HAP-1 (cell line): Measurements from ENCODE around the gene H1-8.

Experiments
- DNase-seq, 2 experiments: peaks; one replicate each; pipeline ENCODE4 v3.0.0-alpha.2; 2016 to 2020; ENCODE audit warnings: low spot score in 2 of 2
- H3K27me3 ChIP-seq: fragments of 250-450 bp; sonication (Bioruptor Pico); 2 replicates; pipeline ENCODE4 v1.5.1; 2020; ENCODE audit warnings: low read depth, mild to moderate bottlenecking, moderate library complexity
- H3K36me3 ChIP-seq: fragments of 250-450 bp; sonication (Bioruptor Pico); replicated peaks from 2 replicates; pipeline ENCODE4 v1.5.1; 2020; ENCODE audit warnings: mild to moderate bottlenecking
- H3K4me1 ChIP-seq: fragments of 250-450 bp; sonication (Bioruptor Pico); 2 replicates; pipeline ENCODE4 v1.5.1; 2020; ENCODE audit warnings: mild to moderate bottlenecking
- H3K4me3 ChIP-seq: fragments of 250-450 bp; sonication (Bioruptor Pico); 2 replicates; pipeline ENCODE4 v1.5.1; 2020; ENCODE audit warnings: mild to moderate bottlenecking, moderate library complexity
- H3K9me3 ChIP-seq: fragments of 250-450 bp; sonication (Bioruptor Pico); 2 replicates; pipeline ENCODE4 v1.5.1; 2020; ENCODE audit warnings: mild to moderate bottlenecking, moderate library complexity
- in situ Hi-C: fragments of 300-500 bp; cut with MboI; formaldehyde crosslinking; loops from 3 replicates; pipeline ENCODE4 v1.14.3; 2020; ENCODE audit warnings: low sequenced_read_pairs, inconsistent platforms, mixed read lengths

Gene H1-8

GRCh38 chr3:129519449-129519848 is 23.5 kb upstream of the H1-8 start:
- Histone ChIP-seq H3K9me3 (no peaks in the 10 kb centered on the region), H3K4me3 (no peak overlapping the region), H3K4me1 (no peaks in the 10 kb centered on the region), H3K27me3 (no peaks in the 10 kb centered on the region), H3K36me3 (no peaks in the 10 kb centered on the region)
- in situ Hi-C loops: no loop called here
- no peak for DNase-seq

DNA sequence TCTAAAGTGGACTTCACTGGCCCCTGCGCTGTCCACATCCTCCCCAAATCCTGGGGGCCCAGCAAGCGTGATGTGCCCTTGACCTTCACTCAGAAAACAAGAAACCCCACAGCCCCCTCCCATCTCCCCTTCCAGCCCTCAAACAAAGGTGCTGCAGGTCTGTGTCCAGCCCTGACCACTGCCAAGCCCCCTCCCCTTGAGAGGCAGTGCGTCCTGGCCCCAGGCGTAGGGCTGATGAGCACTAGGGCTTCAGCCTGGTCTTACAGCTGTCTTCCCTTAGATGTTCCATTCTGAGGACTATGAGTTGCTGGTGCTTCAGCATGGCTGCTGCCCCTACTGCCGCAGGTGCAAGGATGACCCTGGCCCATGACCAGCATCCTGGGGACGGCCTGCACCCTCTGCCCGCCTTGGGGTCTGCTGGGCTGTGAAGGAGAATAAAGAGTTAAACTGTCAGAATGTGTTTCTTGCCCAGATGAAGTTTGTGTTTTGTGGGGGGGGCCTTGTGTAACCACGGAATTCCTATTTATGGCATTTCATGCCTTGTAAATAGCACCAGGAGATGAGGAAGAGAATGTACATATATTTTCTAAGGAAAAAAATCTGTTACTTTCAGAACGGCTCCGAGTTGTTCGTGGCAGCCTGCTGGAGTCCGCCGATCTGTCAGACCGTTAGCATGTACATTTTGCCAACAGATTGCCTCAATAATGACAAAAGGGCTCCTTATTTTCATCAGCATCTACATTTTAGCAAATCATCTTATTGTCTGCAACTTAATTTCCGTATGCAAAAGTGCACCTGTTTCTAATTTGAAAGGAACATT is 22.9 kb upstream of the H1-8 start:
- H3K36me3 ChIP-seq: no peaks in the 10 kb centered on the region
- no peaks in the 10 kb centered on the region for H3K27me3 ChIP-seq
- no peaks in the 10 kb centered on the region for H3K9me3 ChIP-seq
- H3K4me3 ChIP-seq: no peak overlapping the region
- no peaks in the 10 kb centered on the region for H3K4me1 ChIP-seq
- in situ Hi-C loops: no loop called here
- no peak for DNase-seq

GRCh38 chr3:129520960-129521359 is 22.0 kb upstream of the H1-8 start:
- no peak for DNase-seq
- in situ Hi-C loops: no loop called here

GRCh38 chr3:129521611-129522010 is 21.4 kb upstream of the H1-8 start:
- no peak for DNase-seq
- Histone ChIP-seq H3K4me1 (no peaks in the 10 kb centered on the region), H3K27me3 (no peaks in the 10 kb centered on the region), H3K9me3 (no peaks in the 10 kb centered on the region), H3K36me3 (no peaks in the 10 kb centered on the region), H3K4me3 (no peak overlapping the region)
- in situ Hi-C loops: no loop called here

More at GRCh38 chr3:129520960-129521359, 22.0 kb upstream of the H1-8 start:
- no peaks in the 10 kb centered on the region for H3K36me3 ChIP-seq
- no peaks in the 10 kb centered on the region for H3K4me1 ChIP-seq
- H3K4me3 ChIP-seq: no peak overlapping the region
- no peaks in the 10 kb centered on the region for H3K9me3 ChIP-seq
- H3K27me3 ChIP-seq: no peaks in the 10 kb centered on the region

GRCh38 chr3:129522953-129523352 is 20.0 kb upstream of the H1-8 start:
- Histone ChIP-seq H3K4me1 (no peaks in the 10 kb centered on the region), H3K4me3 (no peak overlapping the region), H3K9me3 (no peaks in the 10 kb centered on the region), H3K27me3 (no peaks in the 10 kb centered on the region), H3K36me3 (no peaks in the 10 kb centered on the region)
- DNase-seq: no peak
- in situ Hi-C loops: no loop called here

GRCh38 chr3:129524081-129524480 is 18.9 kb upstream of the H1-8 start:
- in situ Hi-C loops: no loop called here
- no peaks in the 10 kb centered on the region for H3K4me1 ChIP-seq
- H3K27me3 ChIP-seq: no peaks in the 10 kb centered on the region
- no peak overlapping the region for H3K4me3 ChIP-seq
- no peaks in the 10 kb centered on the region for H3K36me3 ChIP-seq
- H3K9me3 ChIP-seq: no peaks in the 10 kb centered on the region
- DNase-seq: no peak

- no peak for DNase-seq
- in situ Hi-C loops: no loop called here
- Histone ChIP-seq H3K9me3 (no peaks in the 10 kb centered on the region), H3K4me1 (no peaks in the 10 kb centered on the region), H3K36me3 (no peaks in the 10 kb centered on the region), H3K4me3 (no peak overlapping the region), H3K27me3 (no peaks in the 10 kb centered on the region)
Measured at GRCh38 chr3:129525341-129525968, 17.5 kb upstream of the H1-8 start.

- Histone ChIP-seq H3K4me1 (no peaks in the 10 kb centered on the region), H3K36me3 (no peaks in the 10 kb centered on the region), H3K9me3 (no peaks in the 10 kb centered on the region), H3K4me3 (no peak overlapping the region), H3K27me3 (no peaks in the 10 kb centered on the region)
- in situ Hi-C loops: no loop called here
- DNase-seq: no peak
Measured at GRCh38 chr3:129526121-129526900, 16.7 kb upstream of the H1-8 start.

- DNase-seq: no peak
- Histone ChIP-seq H3K36me3 (no peaks in the 10 kb centered on the region), H3K27me3 (no peaks in the 10 kb centered on the region), H3K9me3 (no peaks in the 10 kb centered on the region), H3K4me3 (no peak overlapping the region), H3K4me1 (no peaks in the 10 kb centered on the region)
- in situ Hi-C loops: no loop called here
Measured at GRCh38 chr3:129527262-129527661, 15.7 kb upstream of the H1-8 start.

DNA sequence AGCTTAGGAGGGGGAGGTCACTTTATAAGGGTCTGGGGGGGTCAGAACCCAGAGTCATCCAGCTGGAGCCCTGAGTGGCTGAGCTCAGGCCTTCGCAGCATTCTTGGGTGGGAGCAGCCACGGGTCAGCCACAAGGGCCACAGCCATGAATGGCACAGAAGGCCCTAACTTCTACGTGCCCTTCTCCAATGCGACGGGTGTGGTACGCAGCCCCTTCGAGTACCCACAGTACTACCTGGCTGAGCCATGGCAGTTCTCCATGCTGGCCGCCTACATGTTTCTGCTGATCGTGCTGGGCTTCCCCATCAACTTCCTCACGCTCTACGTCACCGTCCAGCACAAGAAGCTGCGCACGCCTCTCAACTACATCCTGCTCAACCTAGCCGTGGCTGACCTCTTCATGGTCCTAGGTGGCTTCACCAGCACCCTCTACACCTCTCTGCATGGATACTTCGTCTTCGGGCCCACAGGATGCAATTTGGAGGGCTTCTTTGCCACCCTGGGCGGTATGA is 14.3 kb upstream of the H1-8 start, which contains the start of gene RHO:
Gene RHO, plus strand, starts transcription at position 51 of the 512 bp plus-strand sequence. Its CDS starts 95 bp downstream, at position 146.
- Histone ChIP-seq H3K9me3 (no peaks in the 10 kb centered on the region), H3K36me3 (no peaks in the 10 kb centered on the region), H3K27me3 (no peaks in the 10 kb centered on the region), H3K4me3 (no peak within 1 kb of the TSS), H3K4me1 (no peaks in the 10 kb centered on the region)
- in situ Hi-C loops: no loop called here
- DNase-seq: no peak

- Histone ChIP-seq H3K4me3 (no peak overlapping the region), H3K9me3 (no peaks in the 10 kb centered on the region)
Measured at GRCh38 chr3:129529436-129530210, 13.4 kb upstream of the H1-8 start.

GRCh38 chr3:129530251-129530791 is 12.7 kb upstream of the H1-8 start:
- H3K36me3 ChIP-seq: no peaks in the 10 kb centered on the region
- no peaks in the 10 kb centered on the region for H3K4me1 ChIP-seq
- H3K27me3 ChIP-seq: no peaks in the 10 kb centered on the region
- DNase-seq: no peak
- in situ Hi-C loops: no loop called here
- no peaks in the 10 kb centered on the region for H3K9me3 ChIP-seq
- H3K4me3 ChIP-seq: no peak overlapping the region

More at GRCh38 chr3:129529436-129530210, 13.4 kb upstream of the H1-8 start:
- H3K36me3 ChIP-seq: no peaks in the 10 kb centered on the region
- no peaks in the 10 kb centered on the region for H3K4me1 ChIP-seq
- in situ Hi-C loops: no loop called here
- H3K27me3 ChIP-seq: no peaks in the 10 kb centered on the region
- DNase-seq: no peak

DNA sequence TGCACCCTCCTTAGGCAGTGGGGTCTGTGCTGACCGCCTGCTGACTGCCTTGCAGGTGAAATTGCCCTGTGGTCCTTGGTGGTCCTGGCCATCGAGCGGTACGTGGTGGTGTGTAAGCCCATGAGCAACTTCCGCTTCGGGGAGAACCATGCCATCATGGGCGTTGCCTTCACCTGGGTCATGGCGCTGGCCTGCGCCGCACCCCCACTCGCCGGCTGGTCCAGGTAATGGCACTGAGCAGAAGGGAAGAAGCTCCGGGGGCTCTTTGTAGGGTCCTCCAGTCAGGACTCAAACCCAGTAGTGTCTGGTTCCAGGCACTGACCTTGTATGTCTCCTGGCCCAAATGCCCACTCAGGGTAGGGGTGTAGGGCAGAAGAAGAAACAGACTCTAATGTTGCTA is 12.2 kb upstream of the H1-8 start:
- Histone ChIP-seq H3K4me1 (no peaks in the 10 kb centered on the region), H3K9me3 (no peaks in the 10 kb centered on the region), H3K36me3 (no peaks in the 10 kb centered on the region), H3K27me3 (no peaks in the 10 kb centered on the region), H3K4me3 (no peak overlapping the region)
- in situ Hi-C loops: no loop called here
- no peak for DNase-seq
